Measurements from ENCODE around the gene KIAA1191.

KIAA1191 gene

DNA sequence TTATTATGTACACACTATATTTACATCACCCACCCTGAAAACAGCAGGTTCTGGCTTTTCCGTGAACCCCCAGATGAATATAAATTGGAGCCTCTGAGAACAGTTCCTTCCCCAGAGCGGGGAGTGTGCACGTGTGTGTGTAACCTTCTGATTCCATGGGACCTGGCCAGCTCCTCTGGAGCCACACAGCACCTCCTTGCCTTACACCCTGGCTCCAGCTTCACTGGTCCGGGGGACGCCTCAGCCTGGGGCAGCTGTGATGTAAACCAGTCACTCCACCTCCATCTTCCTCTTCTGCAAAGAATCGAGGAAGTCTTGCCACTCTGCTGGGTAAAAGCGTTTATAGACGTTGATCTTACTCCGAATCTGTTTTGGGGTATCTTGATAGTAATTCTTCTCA, 22.4 kb upstream of the KIAA1191 start:
- no peak for TF ChIP-seq CTCF (IDR thresholded peaks at IDR 0.05; ENCODE audit: insufficient read depth, low read depth, low read length, missing control alignments)
- H3K4me3 ChIP-seq (ENCODE audit: low read depth, low read length) = no peak overlapping the region
- DNase-seq (ENCODE audit: low read depth) = no peak

- H3K4me3 ChIP-seq (ENCODE audit: low read depth, low read length) = no peak overlapping the region
- TF ChIP-seq CTCF (IDR thresholded peaks at IDR 0.05; ENCODE audit: insufficient read depth, low read depth, low read length, missing control alignments) = no peak
- no peak for DNase-seq (ENCODE audit: low read depth)
Observed at GRCh38 chr5:176383248-176383905, 21.8 kb upstream of the KIAA1191 start.

- no peak overlapping the region for H3K4me3 ChIP-seq (ENCODE audit: low read depth, low read length)
- DNase-seq (ENCODE audit: low read depth) = no peak
- no peak for TF ChIP-seq CTCF (IDR thresholded peaks at IDR 0.05; ENCODE audit: insufficient read depth, low read depth, low read length, missing control alignments)
Observed at GRCh38 chr5:176382721-176383120, 21.2 kb upstream of the KIAA1191 start.

DNA sequence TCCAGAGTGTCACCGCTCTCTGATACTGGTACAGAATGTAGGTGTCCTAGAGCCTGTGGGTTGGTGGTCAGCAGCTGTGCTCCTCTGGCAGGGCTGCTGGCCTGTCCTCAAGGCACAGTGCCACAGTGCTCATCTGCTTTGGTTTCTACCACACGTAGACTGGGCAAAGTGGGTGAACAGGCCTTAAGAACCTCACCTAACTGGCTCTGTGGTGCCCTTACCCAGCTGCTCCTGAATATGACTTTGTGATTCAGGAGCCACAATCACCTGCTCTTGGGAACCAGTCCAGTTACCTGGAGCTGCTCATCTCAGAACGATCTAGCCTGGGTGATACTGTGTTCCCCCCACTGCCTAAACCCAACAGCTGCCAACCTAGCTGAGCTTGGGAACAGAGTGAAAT, 20.4 kb upstream of the KIAA1191 start:
- no peak for TF ChIP-seq CTCF (IDR thresholded peaks at IDR 0.05; ENCODE audit: insufficient read depth, low read depth, low read length, missing control alignments)
- no peak for DNase-seq (ENCODE audit: low read depth)
- no peak overlapping the region for H3K4me3 ChIP-seq (ENCODE audit: low read depth, low read length)

- TF ChIP-seq CTCF (IDR thresholded peaks at IDR 0.05; ENCODE audit: insufficient read depth, low read depth, low read length, missing control alignments) = no peak
- DNase-seq (ENCODE audit: low read depth) = no peak
- no peak overlapping the region for H3K4me3 ChIP-seq (ENCODE audit: low read depth, low read length)
Observed at GRCh38 chr5:176381423-176381822, 19.9 kb upstream of the KIAA1191 start.

DNA sequence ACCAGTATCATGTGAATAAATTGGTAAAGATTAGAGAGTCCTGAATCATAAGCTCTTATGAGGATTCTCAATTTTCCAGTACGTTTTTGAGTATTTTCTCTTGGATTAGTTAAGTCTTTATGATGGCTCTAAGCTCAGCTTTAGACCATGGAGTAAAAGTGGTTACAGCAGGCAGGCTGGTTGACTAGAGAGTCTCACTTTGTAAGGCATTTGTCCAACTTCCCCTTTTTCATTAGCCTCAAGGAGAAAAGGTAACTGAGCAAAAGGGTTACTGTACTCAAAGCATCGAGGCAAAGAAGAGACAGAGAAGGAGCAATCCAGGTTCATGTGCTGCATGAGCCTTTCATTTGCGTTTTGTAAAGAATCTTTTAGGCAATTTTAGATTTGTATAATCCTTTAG, 18.3 kb upstream of the KIAA1191 start:
- DNase-seq (ENCODE audit: low read depth) = peak; percentile 27
- no peak overlapping the region for H3K4me3 ChIP-seq (ENCODE audit: low read depth, low read length)
- TF ChIP-seq CTCF (IDR thresholded peaks at IDR 0.05; ENCODE audit: insufficient read depth, low read depth, low read length, missing control alignments) = no peak
